IPS DF 6.9 (cell line): ENCODE results near the gene SNRNP200.
"Not testable (repeated sequence)": the region's sequence is repeated elsewhere in the genome, so short reads cannot be mapped to it uniquely, and the experiment has no call there.

ENCODE experiments used
- DNase-seq: peaks from one replicate; pipeline ENCODE4 v3.0.0-alpha.2; 2013; ENCODE audit warnings: low read depth, low spot score
- H3K27ac ChIP-seq: one replicate; pipeline ENCODE4 v1.5.1; 2013; ENCODE audit warnings: low read length, control low read depth
- H3K27me3 ChIP-seq: 2 replicates; pipeline ENCODE4 v1.6.1; 2013; ENCODE audit warnings: mild to moderate bottlenecking, low read length; ENCODE audit not compliant: control insufficient read depth, insufficient read depth
- H3K36me3 ChIP-seq: 2 replicates; pipeline ENCODE4 v1.6.1; 2013; ENCODE audit warnings: low read length; ENCODE audit not compliant: control insufficient read depth, insufficient read depth
- H3K4me1 ChIP-seq: 2 replicates; pipeline ENCODE4 v1.6.1; 2013; ENCODE audit warnings: low read length; ENCODE audit not compliant: control insufficient read depth, insufficient read depth
- H3K4me3 ChIP-seq: 2 replicates; pipeline ENCODE4 v1.5.1; 2013; ENCODE audit warnings: mild to moderate bottlenecking, low read length
- H3K9me3 ChIP-seq: 2 replicates; pipeline ENCODE4 v1.6.1; 2013; ENCODE audit warnings: low read length, inconsistent platforms; ENCODE audit not compliant: control insufficient read depth, insufficient read depth
- WGBS: extraction: QIAGEN DNeasy Blood & Tissue Kit; methylation state at CpG from one replicate; pipeline ENCODE4 v1.1.7; 2013; ENCODE audit warnings: mixed read lengths, missing lambda C conversion rate; ENCODE audit not compliant: insufficient read length, insufficient coverage; 5-methylcytosine and 5-hydroxymethylcytosine counted together

The SNRNP200 gene

DNA sequence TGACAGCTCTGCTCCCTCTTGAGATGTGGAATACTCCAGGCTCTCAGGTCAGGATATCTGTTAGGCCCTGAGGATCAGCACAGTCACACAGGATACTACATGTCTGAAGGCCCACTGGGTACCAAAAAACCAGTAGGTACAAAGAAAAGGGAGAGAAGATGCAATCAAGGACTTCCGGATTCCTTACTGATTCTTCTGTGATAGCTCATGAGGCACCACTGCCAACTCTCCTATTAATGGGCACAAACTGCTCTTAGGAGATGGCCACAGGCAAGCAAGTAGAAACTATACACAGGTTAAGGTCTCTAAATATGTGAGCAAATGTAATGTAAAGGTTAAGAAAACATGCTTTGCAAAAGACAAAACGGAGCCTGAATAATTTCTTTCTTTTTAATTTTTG lies 43.0 kb downstream of the SNRNP200 start:
- Histone ChIP-seq H3K4me3 (no peak overlapping the region), H3K9me3 (no peaks in the 10 kb centered on the region), H3K36me3 (no peaks in the 10 kb centered on the region), H3K4me1 (peaks cover 2% of the 10 kb centered on the region; the same call in 1 of the 2 replicates), H3K27me3 (no peaks in the 10 kb centered on the region), H3K27ac (no peak overlapping the region)
- WGBS, result no CpG with 5 or more reads among the region's 2 CpGs
- DNase-seq, result no peak

DNA sequence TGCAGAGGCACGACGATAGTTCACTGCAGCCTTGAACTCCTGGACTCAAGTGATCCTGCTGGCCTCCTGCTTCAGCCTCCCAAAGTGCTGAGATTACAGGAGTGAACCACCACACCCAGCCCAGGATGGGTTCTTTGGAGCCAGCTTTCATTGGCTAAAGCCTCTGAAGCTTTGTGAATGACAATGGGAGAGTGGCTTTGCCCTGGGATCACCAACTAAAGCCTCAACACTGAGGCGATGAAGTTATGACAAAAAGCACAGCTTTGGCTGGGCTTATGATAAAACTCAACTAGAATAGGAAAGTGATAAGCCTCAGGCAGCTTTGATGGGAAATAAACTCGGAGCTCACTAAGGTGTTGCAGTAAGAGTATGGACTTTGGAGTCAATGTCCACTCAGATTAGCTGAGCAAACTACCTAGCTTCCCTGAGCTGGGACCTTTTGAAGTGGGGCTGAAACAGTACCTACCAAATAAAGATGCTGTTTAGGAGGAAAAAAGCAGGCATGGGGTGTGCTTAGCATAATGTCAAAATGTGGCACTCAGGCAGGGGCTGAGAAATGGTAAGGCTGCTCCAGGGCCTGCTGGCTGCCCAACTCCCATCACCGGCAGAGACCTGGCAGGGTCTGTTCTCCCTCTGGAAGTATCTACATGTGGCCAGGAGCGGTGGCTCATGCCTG lies 43.9 kb downstream of the SNRNP200 start:
- WGBS, result no CpG with 5 or more reads among the region's 6 CpGs
- no peak overlapping the region for H3K4me3 ChIP-seq
- no peaks in the 10 kb centered on the region for H3K36me3 ChIP-seq
- H3K9me3 ChIP-seq, result no peaks in the 10 kb centered on the region
- H3K4me1 ChIP-seq, result peaks cover 2% of the 10 kb centered on the region; the same call in 1 of the 2 replicates
- H3K27ac ChIP-seq, result no peak overlapping the region
- no peaks in the 10 kb centered on the region for H3K27me3 ChIP-seq
- DNase-seq, result no peak

DNA sequence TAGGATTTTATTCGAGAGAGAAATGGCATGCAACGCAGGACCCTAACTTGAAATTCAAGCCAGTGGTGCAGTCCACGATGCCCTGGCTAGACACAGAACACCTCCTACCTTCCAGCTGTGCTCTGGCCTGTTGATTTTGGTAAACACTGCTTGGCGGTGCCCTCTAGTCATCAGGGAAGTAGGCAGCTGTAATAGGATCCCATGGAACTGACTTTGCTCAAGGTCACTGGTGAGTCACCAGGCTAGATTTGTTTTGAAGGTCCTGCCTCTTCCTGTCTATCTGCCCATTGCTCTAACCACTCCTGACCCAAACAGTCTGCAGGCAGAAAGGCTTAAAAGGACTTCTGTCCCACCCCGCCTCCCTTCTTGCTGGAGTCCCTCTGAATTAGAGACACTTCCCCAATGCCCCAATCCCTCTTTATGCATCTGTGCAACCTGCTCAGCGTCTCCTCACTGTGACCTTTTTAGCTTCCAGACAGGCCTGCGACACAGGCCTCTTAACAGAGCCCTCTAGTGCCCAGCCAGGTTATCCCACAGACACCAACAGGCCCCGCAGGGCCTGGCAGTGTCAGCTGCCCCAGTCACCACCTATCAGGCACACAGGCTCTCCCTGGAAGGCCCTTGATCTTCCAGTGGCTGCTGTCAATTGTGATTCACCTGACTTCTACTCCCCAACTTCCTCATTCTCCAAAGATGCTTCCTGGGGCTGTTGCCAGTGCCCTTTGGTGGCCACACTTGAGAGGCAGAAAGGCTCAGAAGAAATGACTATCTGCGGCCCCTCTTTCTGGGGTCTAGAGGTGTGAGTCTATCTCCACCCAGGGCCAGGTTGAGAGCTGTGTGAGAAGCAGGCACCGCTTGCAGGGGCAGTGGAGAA lies 44.7 kb downstream of the SNRNP200 start:
- no peak overlapping the region for H3K27ac ChIP-seq
- DNase-seq, result no peak
- H3K9me3 ChIP-seq, result no peaks in the 10 kb centered on the region
- no CpG with 5 or more reads among the region's 10 CpGs for WGBS
- H3K36me3 ChIP-seq, result no peaks in the 10 kb centered on the region
- H3K4me3 ChIP-seq, result no peak overlapping the region
- H3K27me3 ChIP-seq, result no peaks in the 10 kb centered on the region
- peaks cover 2% of the 10 kb centered on the region; the same call in 1 of the 2 replicates for H3K4me1 ChIP-seq

DNA sequence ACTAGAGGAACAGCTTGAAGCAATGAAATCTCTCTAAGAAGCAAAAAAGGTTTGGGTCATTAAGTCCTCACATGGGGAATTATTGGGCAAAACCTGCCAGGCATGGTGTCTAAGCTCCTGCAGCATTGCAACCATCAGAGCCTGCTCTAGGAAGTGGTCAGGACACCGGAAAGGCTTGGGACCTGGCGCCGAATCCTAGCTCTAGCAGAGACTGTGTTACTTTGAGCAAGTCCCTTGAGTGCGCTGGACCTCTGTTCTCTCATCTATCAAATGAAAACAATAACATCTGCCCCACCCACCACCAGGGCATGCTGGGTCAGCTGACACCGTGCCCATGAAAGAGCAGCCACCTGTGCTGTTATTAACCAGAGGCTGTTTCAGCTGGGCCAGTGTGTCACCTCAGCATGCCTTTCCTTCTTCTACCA lies 45.8 kb downstream of the SNRNP200 start:
- Histone ChIP-seq H3K9me3 (no peaks in the 10 kb centered on the region), H3K4me1 (no peaks in the 10 kb centered on the region; the same call in 1 of the 2 replicates), H3K27me3 (no peaks in the 10 kb centered on the region), H3K36me3 (no peaks in the 10 kb centered on the region), H3K27ac (no peak overlapping the region), H3K4me3 (no peak overlapping the region)
- DNase-seq, result no peak
- WGBS, result no CpG with 5 or more reads among the region's 5 CpGs

DNA sequence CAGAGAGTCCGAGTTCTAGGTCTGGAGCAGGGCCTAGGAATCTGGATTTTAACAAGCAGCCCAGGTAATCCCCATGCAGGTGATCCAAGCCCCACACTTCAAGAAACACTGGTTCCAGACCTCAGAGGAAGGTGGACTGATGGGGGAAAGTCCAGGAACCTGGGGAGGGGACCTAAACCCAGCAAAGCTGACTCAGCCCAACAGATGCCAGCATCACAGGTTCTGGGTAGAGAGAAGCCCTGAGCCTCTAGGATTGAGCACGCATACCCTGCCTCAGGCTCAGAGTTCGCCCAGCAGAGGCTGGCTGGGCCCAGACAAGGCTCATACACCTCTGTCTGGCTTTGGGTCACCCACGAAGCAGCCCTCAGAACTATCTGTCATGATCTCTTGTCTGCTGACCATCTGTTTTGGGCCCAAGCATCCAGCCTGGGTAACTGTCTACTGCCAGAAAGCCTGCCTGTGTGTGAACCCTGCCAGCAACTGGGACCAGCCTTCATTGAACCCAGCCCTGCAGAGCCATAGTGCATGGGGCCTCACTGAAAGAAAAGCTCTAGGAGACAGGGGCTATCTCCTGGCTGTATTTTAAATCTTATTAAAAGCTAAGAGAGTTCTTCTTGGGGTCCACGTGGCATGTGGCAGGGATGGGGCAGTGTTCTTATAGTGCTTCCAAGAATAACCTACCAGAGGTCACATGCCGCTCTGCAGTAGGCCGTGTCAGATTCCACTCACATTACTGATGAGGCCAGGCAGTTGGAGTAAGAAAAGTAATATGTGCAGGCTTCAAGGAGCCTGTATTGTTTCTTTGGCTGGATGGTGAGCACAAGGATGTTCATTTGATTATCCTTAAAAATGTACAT lies 47.0 kb downstream of the SNRNP200 start:
- H3K27ac ChIP-seq, result no peak overlapping the region
- H3K4me1 ChIP-seq, result no peaks in the 10 kb centered on the region
- no peak for DNase-seq

DNA sequence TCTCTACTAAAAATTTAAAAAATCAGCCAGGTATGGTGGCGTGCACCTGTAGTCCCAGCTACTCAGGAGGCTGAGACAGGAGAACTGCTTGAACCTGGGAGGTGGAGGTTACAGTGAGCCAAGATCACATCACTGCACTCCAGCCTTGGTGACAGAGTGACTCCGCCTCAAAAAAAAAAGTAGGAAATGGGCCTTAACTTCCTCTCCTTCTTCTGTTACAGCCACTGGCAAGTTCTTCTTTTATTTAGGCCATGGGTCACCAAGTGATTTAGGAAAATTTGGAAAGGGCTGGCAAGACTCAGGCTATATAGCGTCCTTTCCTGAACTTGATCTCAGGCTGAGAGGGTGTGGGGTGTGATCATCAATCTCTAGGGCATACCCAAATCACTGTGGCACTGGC lies 47.6 kb downstream of the SNRNP200 start:
- DNase-seq, H3K27ac ChIP-seq, H3K9me3 ChIP-seq, H3K36me3 ChIP-seq, H3K4me3 ChIP-seq, H3K27me3 ChIP-seq, H3K4me1 ChIP-seq: not testable (repeated sequence)
- no CpG with 5 or more reads among the region's 3 CpGs for WGBS

More for the DNA sequence above, 47.0 kb downstream of the SNRNP200 start:
- H3K36me3 ChIP-seq, result peaks cover 5% of the 10 kb centered on the region; the same call in 1 of the 2 replicates
- H3K4me3 ChIP-seq, result no peak overlapping the region
- WGBS, result no CpG with 5 or more reads among the region's 7 CpGs
- no peaks in the 10 kb centered on the region for H3K9me3 ChIP-seq
- H3K27me3 ChIP-seq, result no peaks in the 10 kb centered on the region

DNA sequence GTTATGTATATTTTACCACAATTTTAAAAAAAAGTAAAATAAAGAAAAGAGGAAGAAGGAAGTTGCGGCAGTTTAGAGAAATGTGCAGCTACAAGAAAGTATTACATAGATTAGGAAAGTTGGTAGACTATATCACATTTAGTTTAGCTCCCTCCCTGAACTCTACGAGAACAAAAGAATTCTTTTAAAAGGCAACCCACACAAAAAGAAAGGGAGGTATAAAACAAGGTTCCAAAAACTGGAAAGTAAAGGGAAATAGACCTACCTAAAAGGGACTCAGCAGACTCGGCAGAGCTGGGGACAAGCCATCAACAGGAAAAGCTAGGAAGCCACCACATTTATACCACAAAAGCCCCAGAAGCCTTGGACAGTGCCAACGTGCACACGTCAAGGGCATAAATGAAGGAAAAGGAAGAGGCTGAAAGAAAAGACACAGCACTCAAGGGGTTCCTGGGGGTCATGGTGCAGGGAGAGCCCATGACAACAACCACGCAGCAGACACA lies 48.7 kb downstream of the SNRNP200 start:
- no peak for DNase-seq
- WGBS, result no CpG with 5 or more reads among the region's 6 CpGs
- H3K36me3 ChIP-seq, result peaks cover 13% of the 10 kb centered on the region; the same call in 1 of the 2 replicates
- no peak overlapping the region for H3K27ac ChIP-seq
- no peaks in the 10 kb centered on the region for H3K9me3 ChIP-seq
- no peaks in the 10 kb centered on the region for H3K27me3 ChIP-seq
- H3K4me3 ChIP-seq, result no peak overlapping the region
- no peaks in the 10 kb centered on the region for H3K4me1 ChIP-seq

DNA sequence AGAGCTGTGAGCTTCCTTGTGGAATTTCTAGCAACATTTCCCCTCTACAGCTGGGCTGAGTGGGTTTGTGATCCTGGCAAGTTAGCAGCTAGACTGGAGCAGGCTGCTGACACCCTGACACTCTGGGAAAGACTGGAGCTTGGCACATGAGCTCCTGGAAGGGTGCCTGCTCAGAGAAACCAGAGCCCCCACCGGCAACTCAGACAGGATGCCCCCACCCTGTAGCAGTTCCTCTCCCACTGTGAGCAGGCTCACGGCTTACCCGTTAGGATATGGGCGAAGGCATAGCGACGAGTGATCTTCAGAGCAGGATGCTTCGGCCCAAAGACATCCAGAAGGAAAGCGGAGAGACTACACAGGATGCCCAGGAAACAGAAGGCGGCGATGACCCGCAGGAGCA lies 50.8 kb downstream of the SNRNP200 start:
- no peaks in the 10 kb centered on the region for H3K9me3 ChIP-seq
- no CpG with 5 or more reads among the region's 11 CpGs for WGBS

DNA sequence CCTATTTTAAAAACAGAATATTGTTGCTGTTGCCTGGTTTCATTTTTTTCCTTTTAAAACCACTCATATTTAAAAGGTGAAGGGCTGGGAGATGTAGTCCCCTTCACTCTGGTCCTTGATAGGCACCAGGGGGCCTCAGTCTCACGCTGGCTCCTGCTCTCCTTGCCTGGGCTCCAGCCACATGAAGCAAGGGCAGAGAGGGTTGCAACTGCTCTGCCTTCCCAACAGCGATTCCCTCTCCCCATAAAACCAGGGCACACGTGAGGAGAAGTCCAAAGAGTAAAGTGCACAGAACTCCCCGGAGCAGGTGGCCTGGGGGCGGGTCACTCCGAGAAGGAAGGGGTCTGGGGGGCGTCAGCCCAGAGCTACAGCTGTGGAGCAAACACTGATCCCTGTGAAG lies 52.3 kb downstream of the SNRNP200 start:
- H3K9me3 ChIP-seq, result no peaks in the 10 kb centered on the region
- WGBS, result no CpG with 5 or more reads among the region's 7 CpGs
- H3K4me1 ChIP-seq, result no peaks in the 10 kb centered on the region
- H3K27ac ChIP-seq, result no peak overlapping the region
- peaks cover 13% of the 10 kb centered on the region; the same call in 1 of the 2 replicates for H3K36me3 ChIP-seq
- no peak overlapping the region; the same call in 1 of the 2 replicates for H3K4me3 ChIP-seq
- no peaks in the 10 kb centered on the region for H3K27me3 ChIP-seq
- DNase-seq, result no peak

More for the DNA sequence above, 50.8 kb downstream of the SNRNP200 start:
- H3K27ac ChIP-seq, result no peak overlapping the region
- no peak overlapping the region for H3K4me3 ChIP-seq
- H3K36me3 ChIP-seq, result peaks cover 13% of the 10 kb centered on the region; the same call in 1 of the 2 replicates
- DNase-seq, result no peak
- H3K4me1 ChIP-seq, result no peaks in the 10 kb centered on the region
- H3K27me3 ChIP-seq, result no peaks in the 10 kb centered on the region

DNA sequence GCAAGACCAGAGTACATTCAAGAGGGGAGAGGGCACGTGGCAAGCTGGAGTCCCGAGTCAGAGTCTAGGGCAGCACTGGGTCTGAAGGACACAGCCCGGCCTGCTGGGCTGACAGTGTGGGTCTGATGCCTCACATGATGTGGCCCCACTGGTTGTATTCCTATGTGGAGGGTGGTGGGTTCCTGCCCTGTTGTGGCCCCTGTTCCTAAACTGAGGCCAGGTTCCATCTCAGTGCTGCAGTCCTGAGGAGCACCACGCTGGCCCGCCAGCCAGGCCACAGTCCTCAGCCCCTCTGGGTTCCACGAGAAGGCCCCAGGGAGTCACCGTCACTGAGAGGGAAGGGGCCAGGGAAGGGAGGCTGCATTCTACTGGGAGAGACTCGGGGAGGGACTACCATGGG lies 52.8 kb downstream of the SNRNP200 start:
- no peaks in the 10 kb centered on the region for H3K9me3 ChIP-seq
- no peaks in the 10 kb centered on the region for H3K27me3 ChIP-seq
- WGBS, result no CpG with 5 or more reads among the region's 8 CpGs
- no peaks in the 10 kb centered on the region for H3K4me1 ChIP-seq
- H3K27ac ChIP-seq, result no peak overlapping the region
- peaks cover 13% of the 10 kb centered on the region; the same call in 1 of the 2 replicates for H3K36me3 ChIP-seq
- H3K4me3 ChIP-seq, result no peak overlapping the region
- no peak for DNase-seq
